ENCODE measurements around the gene AXL. TPM values are rescaled to one million over a fixed set of nuclear protein-coding genes. Genes with fewer than 3 reads are reported as not detected.

AXL gene
- total and polyA plus RNA-seq, 4 donors: 4.3 to 24.8 (median 12.1) TPM

- DNase-seq (ENCODE audit: low spot score): no peak
- Histone ChIP-seq H3K4me1 (ENCODE audit: control insufficient read depth in 4 of 4, insufficient read depth in 4 of 4, low read length in 3 of 4) (peaks cover 0 to 5% (median 1%) of the 10 kb centered on the region in 4 donors), H3K9me3 (ENCODE audit: control insufficient read depth in 4 of 4, low read length in 3 of 4) (no peaks in the 10 kb centered on the region), H3K27me3 (ENCODE audit: control insufficient read depth in 4 of 4, insufficient read depth in 4 of 4, low read length in 3 of 4) (no peaks in the 10 kb centered on the region), H3K4me3 (ENCODE audit: low read depth in 1 of 3, low read length in 3 of 3) (no peak overlapping the region), H3K27ac (ENCODE audit: low read depth in 1 of 2, low read length in 2 of 2) (no peak overlapping the region), H3K9ac (ENCODE audit: low read depth in 1 of 2, low read length in 2 of 2) (no peak overlapping the region), H3K36me3 (ENCODE audit: control insufficient read depth in 4 of 4, insufficient read depth in 3 of 4, low read depth in 1 of 4, low read length in 3 of 4) (peaks cover 21 to 92% (median 72%) of the 10 kb centered on the region in 4 donors)
- WGBS: 92% methylated on average over 6 of the region's 6 CpGs
- TF ChIP-seq MAX (IDR thresholded peaks at IDR 0.05) (no peak), HNF4A (conservative IDR thresholded peaks at IDR 0.05) (no peak), FOXA2 (IDR thresholded peaks at IDR 0.05) (no peak), TAF1 (conservative IDR thresholded peaks at IDR 0.05) (no peak)
- TF ChIP-seq, protein P1, sequence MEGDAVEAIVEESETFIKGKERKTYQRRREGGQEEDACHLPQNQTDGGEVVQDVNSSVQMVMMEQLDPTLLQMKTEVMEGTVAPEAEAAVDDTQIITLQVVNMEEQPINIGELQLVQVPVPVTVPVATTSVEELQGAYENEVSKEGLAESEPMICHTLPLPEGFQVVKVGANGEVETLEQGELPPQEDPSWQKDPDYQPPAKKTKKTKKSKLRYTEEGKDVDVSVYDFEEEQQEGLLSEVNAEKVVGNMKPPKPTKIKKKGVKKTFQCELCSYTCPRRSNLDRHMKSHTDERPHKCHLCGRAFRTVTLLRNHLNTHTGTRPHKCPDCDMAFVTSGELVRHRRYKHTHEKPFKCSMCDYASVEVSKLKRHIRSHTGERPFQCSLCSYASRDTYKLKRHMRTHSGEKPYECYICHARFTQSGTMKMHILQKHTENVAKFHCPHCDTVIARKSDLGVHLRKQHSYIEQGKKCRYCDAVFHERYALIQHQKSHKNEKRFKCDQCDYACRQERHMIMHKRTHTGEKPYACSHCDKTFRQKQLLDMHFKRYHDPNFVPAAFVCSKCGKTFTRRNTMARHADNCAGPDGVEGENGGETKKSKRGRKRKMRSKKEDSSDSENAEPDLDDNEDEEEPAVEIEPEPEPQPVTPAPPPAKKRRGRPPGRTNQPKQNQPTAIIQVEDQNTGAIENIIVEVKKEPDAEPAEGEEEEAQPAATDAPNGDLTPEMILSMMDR (IDR thresholded peaks at IDR 0.05; ENCODE audit: low read depth, low read length, missing input control): no peak
Measured at GRCh38 chr19:41300555-41300954, 81.5 kb downstream of the AXL start.

- Histone ChIP-seq H3K27ac (ENCODE audit: low read depth in 1 of 2, low read length in 2 of 2) (no peak overlapping the region), H3K36me3 (ENCODE audit: control insufficient read depth in 4 of 4, insufficient read depth in 3 of 4, low read depth in 1 of 4, low read length in 3 of 4) (peaks cover 25 to 85% (median 59%) of the 10 kb centered on the region in 4 donors), H3K9me3 (ENCODE audit: control insufficient read depth in 4 of 4, low read length in 3 of 4) (no peaks in the 10 kb centered on the region), H3K4me3 (ENCODE audit: low read depth in 1 of 3, low read length in 3 of 3) (no peak overlapping the region), H3K9ac (ENCODE audit: low read depth in 1 of 2, low read length in 2 of 2) (no peak overlapping the region), H3K4me1 (ENCODE audit: control insufficient read depth in 4 of 4, insufficient read depth in 4 of 4, low read length in 3 of 4) (peaks cover 0 to 5% (median 2%) of the 10 kb centered on the region in 4 donors), H3K27me3 (ENCODE audit: control insufficient read depth in 4 of 4, insufficient read depth in 4 of 4, low read length in 3 of 4) (no peaks in the 10 kb centered on the region)
- TF ChIP-seq SP1 (IDR thresholded peaks at IDR 0.05) (no peak), REST (IDR thresholded peaks at IDR 0.05) (no peak), ZBTB33 (IDR thresholded peaks at IDR 0.05) (no peak)
- 74% methylated on average over 21 of the region's 21 CpGs for WGBS
- DNase-seq (ENCODE audit: low spot score): no peak
Measured at GRCh38 chr19:41302624-41303351, 83.8 kb downstream of the AXL start.

All from liver (tissue), 9 donors.